ENCODE data around the gene OSGIN1. TPM values are rescaled to one million over a fixed set of nuclear protein-coding genes. Genes with fewer than 3 reads are reported as not detected.
A peak's percentile ranks its signal among the peaks of the same experiment; 100 is the strongest.

OSGIN1 gene
- polyA plus RNA-seq, 3 donors from 2014 or later, result 0.11 to 0.59 TPM; not detected in 1

- Mint-ChIP-seq H3K4me1 (no peaks in the 10 kb centered on the region), H3K27ac (no peak overlapping the region), H3K27me3 (ENCODE audit: low read depth in 3 of 3) (peaks cover 0 to 3% (median 0%) of the 10 kb centered on the region in 3 donors), H3K4me3 (no peak overlapping the region), H3K36me3 (no peaks in the 10 kb centered on the region), H3K9me3 (no peaks in the 10 kb centered on the region)
- DNase-seq, result no peak
These were observed 54.9 kb downstream of the OSGIN1 start for GRCh38 chr16:84007965-84008364.

- peaks cover 0 to 3% (median 0%) of the 10 kb centered on the region in 3 donors for H3K27me3 Mint-ChIP-seq (ENCODE audit: low read depth in 3 of 3)
- DNase-seq, result no peak
- no peaks in the 10 kb centered on the region for H3K36me3 Mint-ChIP-seq
- no peak overlapping the region for H3K4me3 Mint-ChIP-seq
- no peak overlapping the region for H3K27ac Mint-ChIP-seq
- H3K4me1 Mint-ChIP-seq, result peaks cover 1 to 3% of the 10 kb centered on the region in 2 donors
- H3K9me3 Mint-ChIP-seq, result no peaks in the 10 kb centered on the region
These were observed 56.2 kb downstream of the OSGIN1 start for GRCh38 chr16:84009282-84009681.

- H3K27me3 Mint-ChIP-seq (ENCODE audit: low read depth in 3 of 3), result peaks cover 0 to 2% (median 0%) of the 10 kb centered on the region in 3 donors
- H3K4me1 Mint-ChIP-seq, result peaks cover 9 to 10% of the 10 kb centered on the region in 2 donors
- H3K36me3 Mint-ChIP-seq, result no peaks in the 10 kb centered on the region
- H3K4me3 Mint-ChIP-seq, result no peak overlapping the region
- H3K9me3 Mint-ChIP-seq, result no peaks in the 10 kb centered on the region
- DNase-seq, result peak; percentile 21 to 28 (median 25)
- no peak overlapping the region for H3K27ac Mint-ChIP-seq
These were observed 60.9 kb downstream of the OSGIN1 start for GRCh38 chr16:84013787-84014569.

GRCh38 chr16:84014570-84015327, 61.7 kb downstream of the OSGIN1 start:
- H3K27ac Mint-ChIP-seq, result no peak overlapping the region
- DNase-seq, result no peak
- peaks cover 0 to 2% (median 0%) of the 10 kb centered on the region in 6 donors for H3K9me3 Mint-ChIP-seq
- peaks cover 9 to 10% of the 10 kb centered on the region in 2 donors for H3K4me1 Mint-ChIP-seq
- H3K36me3 Mint-ChIP-seq, result no peaks in the 10 kb centered on the region
- H3K4me3 Mint-ChIP-seq, result no peak overlapping the region
- H3K27me3 Mint-ChIP-seq (ENCODE audit: low read depth in 3 of 3), result peaks cover 0 to 2% (median 0%) of the 10 kb centered on the region in 3 donors

- Mint-ChIP-seq H3K4me3 (no peak overlapping the region), H3K36me3 (no peaks in the 10 kb centered on the region), H3K4me1 (peaks cover 9 to 10% of the 10 kb centered on the region in 2 donors), H3K27ac (no peak overlapping the region), H3K27me3 (ENCODE audit: low read depth in 3 of 3) (peaks cover 0 to 2% (median 0%) of the 10 kb centered on the region in 3 donors), H3K9me3 (peaks cover 0 to 2% (median 0%) of the 10 kb centered on the region in 6 donors)
- no peak for DNase-seq
These were observed 62.4 kb downstream of the OSGIN1 start for GRCh38 chr16:84015399-84015798.

Other genes starting within 250 kb of the OSGIN1 start
- gene HSBP1, start 145.3 kb upstream of the OSGIN1 start, polyA plus RNA-seq, result 10 to 100 TPM; 32.2 to 43.2 (median 35.6) TPM
- gene MLYCD, start 54.1 kb upstream of the OSGIN1 start, polyA plus RNA-seq, result 1 to 10 TPM in 2 of 3 donors, under 1 TPM in 1; 0.64 to 4.5 (median 1.1) TPM
- not detected for gene NECAB2, start 15.0 kb downstream of the OSGIN1 start, polyA plus RNA-seq
- gene SLC38A8, start 89.6 kb downstream of the OSGIN1 start, polyA plus RNA-seq, result not detected
- 10 to 100 TPM; 34.9 to 49.6 (median 48.0) TPM for gene MBTPS1, start 163.7 kb downstream of the OSGIN1 start, polyA plus RNA-seq
- 10 to 100 TPM in 2 of 3 donors, 1 to 10 TPM in 1; 6.9 to 13.8 (median 12.2) TPM for gene HSDL1, start 191.9 kb downstream of the OSGIN1 start, polyA plus RNA-seq
- 1 to 10 TPM in 1 of 3 donors, not detected in 2; 2.6 TPM for gene DNAAF1, start 192.1 kb downstream of the OSGIN1 start, polyA plus RNA-seq
- gene TAF1C, start 233.8 kb downstream of the OSGIN1 start, polyA plus RNA-seq, result 1 to 10 TPM; 3.3 to 8.6 (median 8.2) TPM
- under 1 TPM in 1 of 3 donors, not detected in 2; 0.46 TPM for gene ADAD2, start 237.9 kb downstream of the OSGIN1 start, polyA plus RNA-seq